Left colon (tissue), 2 donors: ENCODE results near the gene ABLIM3. TPM values are rescaled to one million over a fixed set of nuclear protein-coding genes. Genes with fewer than 3 reads are reported as not detected.

Experiments used
- ATAC-seq: fragments of 200-7000 bp; cut with Tn5 transposase; one replicate; pipeline ENCODE4 v1.9.1; 2020; ENCODE audit warnings: mild to moderate bottlenecking, moderate library complexity
- DNase-seq, 2 donors: peaks; one replicate each; pipeline ENCODE4 v3.0.0-alpha.2; 2020
- intact Hi-C, 2 donors: fragments of 100-400 bp; cut with DNase I in 1 of 2; cut with micrococcal nuclease in 1 of 2; formaldehyde crosslinking; loops; one replicate each; pipeline versions ENCODE4 v1.11.2 to v1.14.0; 2022; cut with DNase I, micrococcal nuclease
- total RNA-seq, 2 donors: library from RNA; stranded (reverse); fragmentation: NEBNext Ultra II Directional; extraction: Animal tissue kit (Norgen Biotek cat#: 25700); gene quantifications; one replicate each; pipeline ENCODE4 v1.2.1, GENCODE V29; 2021
- donor health status: DM: no; HTN: no; CAD: no.
- donor health status: DM: yes; HTN: yes; CAD: no.

The ABLIM3 gene
- total RNA-seq, 2 donors from 2014 or later = 3.4 to 4.3 TPM

DNA sequence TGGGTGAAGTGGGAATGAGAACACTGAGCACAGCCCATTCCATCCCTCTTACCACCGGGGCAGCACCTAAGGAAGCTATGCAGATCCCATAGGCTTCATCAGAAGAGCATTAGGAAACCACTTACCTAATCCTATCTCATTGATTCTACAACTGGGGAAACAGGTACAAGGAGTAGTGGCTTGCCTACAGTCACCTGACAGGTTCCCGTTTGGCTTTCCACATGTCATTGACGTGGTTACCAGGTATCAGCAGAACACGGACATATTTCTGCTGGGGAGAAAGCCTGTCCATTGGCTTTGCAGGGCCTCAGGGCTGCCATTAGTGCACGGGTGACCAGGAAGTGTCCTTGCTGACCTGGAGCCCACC, 141.7 kb downstream of the ABLIM3 start:
- intact Hi-C loops = no loop called here
- no peak for ATAC-seq
- no peak for DNase-seq

- intact Hi-C loops = no loop called here
- DNase-seq (no peak), ATAC-seq (no peak)
Observed at GRCh38 chr5:149283626-149284480, 142.6 kb downstream of the ABLIM3 start.

DNA sequence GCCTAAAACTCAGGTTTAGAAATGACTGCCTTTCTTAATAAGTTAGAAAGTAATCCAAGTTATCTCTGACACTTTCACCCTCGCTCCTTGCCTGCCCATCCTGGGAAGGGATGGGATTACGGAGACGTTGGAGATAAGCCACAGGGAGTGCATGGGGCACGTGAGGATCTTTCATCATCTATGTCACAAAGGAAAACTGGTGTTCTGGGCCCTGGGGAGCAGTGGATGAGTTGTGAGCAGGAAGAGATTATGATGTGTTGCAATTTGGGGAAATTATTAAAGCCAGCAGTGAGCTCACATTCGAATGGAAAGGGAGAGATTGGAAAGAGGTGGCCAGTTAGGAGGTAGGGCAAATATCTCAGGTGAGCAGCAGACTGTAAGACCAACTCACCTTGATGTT, 143.2 kb downstream of the ABLIM3 start:
- ATAC-seq (no peak), DNase-seq (no peak)
- intact Hi-C loops = no loop called here

- ATAC-seq (no peak), DNase-seq (no peak)
- intact Hi-C loops = no loop called here
Observed at GRCh38 chr5:149285153-149285552, 143.9 kb downstream of the ABLIM3 start.

DNA sequence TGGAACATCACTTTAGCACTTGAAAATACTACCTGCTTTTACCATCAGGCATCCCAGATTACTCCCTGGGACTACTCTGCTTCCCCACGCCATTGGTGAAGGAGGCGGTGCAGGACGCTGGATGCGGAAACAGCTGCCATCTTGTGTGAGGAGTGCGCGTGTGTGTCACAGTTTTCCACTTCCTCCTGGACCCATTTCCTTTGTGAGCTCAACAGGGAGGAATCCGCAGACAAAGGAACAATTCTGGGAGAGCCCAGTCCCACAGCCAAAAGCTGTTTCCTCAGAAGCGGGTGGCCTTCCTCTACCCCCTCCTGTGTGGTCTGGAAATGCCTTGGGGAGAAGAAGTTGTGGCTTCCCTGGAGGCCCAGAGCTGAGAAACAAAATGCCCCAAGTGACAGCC, 147.1 kb downstream of the ABLIM3 start:
- ATAC-seq (no peak), DNase-seq (no peak)
- intact Hi-C loops = no loop called here

DNA sequence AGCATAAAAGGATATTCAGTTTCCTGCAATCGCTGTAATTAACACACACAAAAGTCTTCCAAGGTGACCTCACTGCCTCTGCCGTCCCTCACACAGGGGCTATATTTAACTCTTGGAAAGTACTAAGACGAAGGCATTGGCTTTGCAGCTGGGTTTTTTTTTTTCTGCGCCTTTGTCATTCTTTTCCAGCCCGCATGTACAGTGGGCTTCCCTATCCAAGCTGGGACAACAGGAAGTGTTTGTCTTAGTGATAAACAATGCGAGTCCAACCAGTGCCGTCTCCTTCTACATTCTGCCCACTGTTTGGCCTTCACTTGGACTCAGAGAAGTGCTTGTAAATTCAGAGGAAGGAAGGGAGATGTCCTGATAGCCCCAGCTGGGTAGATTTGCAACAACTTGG, 148.0 kb downstream of the ABLIM3 start:
- ATAC-seq (no peak), DNase-seq (no peak)

DNA sequence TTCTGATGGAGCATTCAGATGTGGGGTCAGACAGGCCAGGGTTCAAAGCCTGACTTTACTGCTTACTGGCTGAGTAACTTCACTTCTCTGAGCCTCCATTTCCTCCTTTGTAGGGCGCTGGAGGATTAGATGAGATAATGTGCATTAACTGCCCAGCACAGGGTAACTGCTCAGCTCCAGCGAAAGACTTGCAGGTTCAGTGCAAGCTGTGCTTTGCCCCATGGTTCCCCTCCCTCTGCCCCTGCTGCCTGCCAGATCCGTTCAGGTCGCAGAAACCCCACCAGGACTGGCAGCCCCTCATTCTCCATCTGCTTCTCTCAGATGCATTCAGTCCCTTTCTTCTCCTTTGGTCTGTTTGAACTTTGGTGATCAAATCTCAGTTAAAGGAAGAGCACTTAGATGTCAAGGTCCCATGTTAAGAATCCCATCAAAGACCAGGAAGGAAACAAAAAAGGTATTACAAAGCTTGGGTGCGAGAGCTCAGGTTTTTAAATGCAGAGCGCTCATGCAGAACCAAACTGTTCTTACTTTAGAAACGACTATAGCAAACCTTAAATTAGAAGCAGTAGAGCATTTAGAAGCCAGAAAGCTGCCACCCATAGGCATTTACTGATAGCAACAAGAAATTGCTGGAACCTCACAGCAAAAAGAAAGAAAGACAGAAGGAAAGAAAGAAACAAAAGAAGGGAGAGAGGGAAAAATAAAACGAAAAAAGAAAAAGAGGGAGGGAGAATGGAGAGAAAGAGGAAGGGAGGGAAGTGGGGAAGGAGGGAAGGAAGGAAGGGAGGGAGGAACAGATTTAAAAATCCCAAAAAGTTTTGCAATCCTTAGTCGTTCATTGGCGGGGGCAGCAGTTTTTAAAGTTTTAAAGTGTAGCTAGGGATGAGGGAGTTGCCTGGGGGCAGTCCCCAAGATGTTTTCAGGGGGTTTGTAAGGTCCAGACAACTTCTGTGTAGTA, 153.9 kb downstream of the ABLIM3 start:
- ATAC-seq (no peak), DNase-seq (no peak)
- intact Hi-C loops = no loop called here

More for the DNA sequence above, 148.0 kb downstream of the ABLIM3 start:
- intact Hi-C loops = no loop called here

DNA sequence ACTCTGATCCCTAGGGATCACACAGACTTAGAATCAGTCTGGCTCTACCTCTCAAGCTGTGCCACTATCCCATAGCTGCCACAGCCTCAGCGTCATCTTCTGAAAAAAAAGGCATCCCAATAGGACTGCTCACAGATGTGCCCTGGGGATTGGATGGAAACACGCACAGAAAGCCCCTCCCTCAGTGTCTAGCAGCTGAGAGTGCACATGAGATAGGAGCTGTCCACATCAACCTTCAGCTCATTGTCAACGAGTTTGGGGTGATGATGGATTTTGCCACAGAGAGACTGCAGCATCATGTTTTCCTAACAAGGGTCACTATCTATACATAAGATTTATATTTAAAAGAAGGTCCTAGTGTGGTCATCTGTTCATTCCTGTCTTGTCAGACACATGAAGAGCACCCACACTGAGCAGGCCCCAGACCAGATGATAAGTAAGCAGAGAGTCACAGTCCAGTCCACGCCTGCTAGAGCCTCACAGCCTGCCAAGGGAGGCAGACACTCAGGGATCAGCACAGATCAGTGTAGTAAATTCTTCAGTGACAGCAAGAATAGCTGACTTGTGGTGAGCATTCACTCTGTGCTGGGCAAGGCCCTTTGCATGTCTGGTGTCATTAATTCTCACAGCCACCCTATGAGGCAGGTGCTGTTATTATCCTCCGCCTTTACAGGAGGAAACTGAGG, 156.2 kb downstream of the ABLIM3 start:
- ATAC-seq = no peak
- no peak for DNase-seq
- intact Hi-C loops = no loop called here

DNA sequence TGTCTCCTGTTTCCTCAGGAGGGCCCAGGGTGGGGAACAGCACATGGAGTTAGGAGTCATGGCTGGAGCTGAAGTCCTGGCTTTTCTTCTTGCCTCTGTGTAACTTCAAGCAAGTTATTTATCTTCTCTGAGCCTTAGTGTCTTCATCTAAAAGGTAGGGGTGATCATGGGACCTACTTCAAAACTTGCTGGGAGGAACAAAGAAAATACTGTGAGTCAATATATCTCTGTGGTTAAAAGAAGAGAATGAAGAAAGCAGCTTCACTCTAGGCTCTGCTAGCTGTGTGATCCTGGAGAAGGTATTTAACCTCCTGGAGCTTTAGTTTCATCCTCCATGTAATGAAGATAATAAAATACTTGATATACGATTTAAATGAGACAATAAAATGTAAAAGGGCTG, 156.9 kb downstream of the ABLIM3 start:
- ATAC-seq = no peak
- DNase-seq = no peak

DNA sequence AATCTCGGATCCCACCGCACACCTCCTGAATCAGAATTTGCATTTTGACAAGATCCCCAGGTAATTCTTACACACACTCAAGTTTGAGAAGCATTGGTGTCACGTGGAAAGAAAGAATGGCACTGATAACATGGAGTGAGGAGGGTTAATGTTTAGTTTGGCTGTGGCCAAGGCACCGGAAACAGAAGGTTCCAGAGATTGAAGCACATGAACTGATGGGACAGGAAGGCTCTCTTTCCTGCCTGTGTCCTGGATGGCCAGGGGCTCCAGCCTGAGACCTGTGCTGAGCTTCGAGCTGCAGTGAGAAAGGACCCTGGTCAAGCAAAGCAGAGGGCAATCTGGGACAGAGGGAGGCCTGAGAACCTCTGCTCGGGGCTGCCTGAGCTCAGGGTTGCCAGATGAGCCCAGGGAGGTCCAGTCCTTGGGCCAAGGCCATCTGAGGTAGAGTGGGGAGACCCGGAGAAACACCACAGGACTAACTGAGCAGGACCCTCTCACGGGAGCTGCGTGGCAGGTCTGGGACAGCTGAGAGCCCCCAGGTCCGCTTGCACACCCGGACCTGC, 157.6 kb downstream of the ABLIM3 start:
- intact Hi-C loops = no loop called here
- ATAC-seq (no peak), DNase-seq (no peak)

More for the DNA sequence above, 156.9 kb downstream of the ABLIM3 start:
- intact Hi-C loops = no loop called here

DNA sequence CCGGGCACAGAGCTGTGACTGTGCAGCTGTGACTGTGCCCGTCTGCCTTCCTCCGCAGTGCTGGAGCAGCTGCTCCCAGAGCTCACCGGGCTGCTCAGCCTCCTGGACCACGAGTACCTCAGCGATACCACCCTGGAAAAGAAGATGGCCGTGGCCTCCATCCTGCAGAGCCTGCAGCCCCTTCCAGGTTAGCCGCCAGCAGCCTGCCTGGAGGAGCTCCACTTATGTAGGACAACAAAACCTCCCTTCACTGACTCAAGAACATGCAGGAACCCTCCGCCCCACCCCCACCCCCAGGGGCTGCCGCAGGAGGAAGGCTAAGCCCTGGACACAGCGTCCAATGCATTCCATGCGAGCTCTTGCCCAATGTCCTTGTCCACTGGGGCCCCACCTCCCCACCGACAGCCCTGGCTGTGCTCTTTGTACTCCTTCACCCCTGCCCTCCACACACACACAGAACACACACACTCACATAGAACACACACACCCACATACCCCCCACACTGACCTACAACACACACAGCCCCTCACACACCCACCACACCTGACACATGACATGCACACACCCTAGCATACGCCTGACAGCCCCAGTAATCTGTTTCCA, 158.3 kb downstream of the ABLIM3 start:
- intact Hi-C loops = no loop called here
- no peak for DNase-seq
- no peak for ATAC-seq

- no peak for ATAC-seq
- DNase-seq = no peak
- intact Hi-C loops = no loop called here
Observed at GRCh38 chr5:149300441-149300840, 159.1 kb downstream of the ABLIM3 start.

- no peak for ATAC-seq
- no peak for DNase-seq
- intact Hi-C loops = no loop called here
Observed at GRCh38 chr5:149301049-149301743, 159.9 kb downstream of the ABLIM3 start.

DNA sequence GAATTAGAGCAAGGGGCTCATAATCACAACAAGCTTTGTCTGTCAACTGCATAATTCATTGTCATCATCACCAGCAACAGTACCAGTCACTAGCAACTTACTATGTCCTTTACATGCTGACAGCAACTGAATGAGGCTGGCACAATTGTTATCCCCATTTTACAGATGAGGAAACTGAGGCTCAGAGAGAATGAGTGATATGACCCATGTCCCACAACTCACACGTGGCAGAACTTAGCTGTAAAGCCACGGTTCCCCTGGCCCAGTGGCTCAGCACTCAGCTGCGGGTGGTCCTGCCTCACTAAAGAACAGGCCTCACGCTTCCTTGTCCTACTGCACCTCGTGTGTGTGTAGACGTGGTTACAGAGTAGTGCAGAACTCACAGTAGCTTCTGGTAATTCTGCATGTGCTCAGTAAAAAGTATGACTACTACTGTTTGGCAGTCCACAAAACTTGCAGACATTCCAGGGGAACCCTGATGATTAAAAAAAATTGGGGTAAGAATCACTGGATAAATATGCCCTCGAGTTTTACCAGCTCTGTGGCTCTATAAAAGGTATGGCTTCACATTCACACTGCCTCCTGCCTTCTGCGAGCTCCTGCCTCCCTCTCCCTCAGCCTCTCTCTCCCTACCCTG, 160.6 kb downstream of the ABLIM3 start:
- DNase-seq (no peak), ATAC-seq (no peak)
- intact Hi-C loops = no loop called here

DNA sequence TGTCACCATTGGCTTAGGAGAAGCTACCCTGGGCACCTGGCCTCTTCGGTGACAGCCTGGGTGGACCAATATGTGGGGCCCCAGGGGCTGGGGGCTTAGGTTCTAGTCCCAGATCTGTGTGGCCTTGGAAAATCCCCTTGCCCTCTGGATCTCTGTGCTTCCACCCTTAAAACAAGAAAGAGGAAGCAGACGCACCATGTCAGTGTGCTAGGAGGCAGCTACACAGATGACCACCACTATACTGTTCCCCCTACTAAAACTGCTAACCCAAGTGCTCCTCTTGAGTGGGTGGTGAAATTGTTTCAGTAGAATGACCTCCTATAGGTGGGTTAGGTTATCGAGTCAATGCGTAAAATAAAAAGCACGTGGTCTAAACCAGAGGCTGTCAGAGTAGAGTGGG, 161.3 kb downstream of the ABLIM3 start:
- no peak for ATAC-seq
- intact Hi-C loops = no loop called here
- DNase-seq = no peak

DNA sequence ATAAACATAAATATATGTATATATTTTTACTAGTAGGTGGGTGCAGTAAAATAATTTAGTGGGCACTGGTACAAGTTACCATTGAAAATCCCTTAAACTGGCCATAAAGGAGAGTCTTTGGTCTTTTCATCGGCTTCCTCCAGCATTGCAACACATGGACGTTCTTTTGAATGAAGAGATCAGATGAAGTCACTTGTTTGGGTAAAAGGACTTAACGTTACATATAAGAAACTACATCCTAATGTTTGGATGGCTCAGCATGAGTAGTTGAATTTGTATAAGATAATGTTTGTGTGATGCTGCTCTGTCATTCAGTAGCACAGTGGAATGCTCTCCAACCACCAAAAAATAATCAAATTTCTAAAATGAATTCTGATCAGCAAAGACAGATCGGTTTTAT, 161.9 kb downstream of the ABLIM3 start:
- intact Hi-C loops = no loop called here
- DNase-seq (no peak), ATAC-seq (no peak)

DNA sequence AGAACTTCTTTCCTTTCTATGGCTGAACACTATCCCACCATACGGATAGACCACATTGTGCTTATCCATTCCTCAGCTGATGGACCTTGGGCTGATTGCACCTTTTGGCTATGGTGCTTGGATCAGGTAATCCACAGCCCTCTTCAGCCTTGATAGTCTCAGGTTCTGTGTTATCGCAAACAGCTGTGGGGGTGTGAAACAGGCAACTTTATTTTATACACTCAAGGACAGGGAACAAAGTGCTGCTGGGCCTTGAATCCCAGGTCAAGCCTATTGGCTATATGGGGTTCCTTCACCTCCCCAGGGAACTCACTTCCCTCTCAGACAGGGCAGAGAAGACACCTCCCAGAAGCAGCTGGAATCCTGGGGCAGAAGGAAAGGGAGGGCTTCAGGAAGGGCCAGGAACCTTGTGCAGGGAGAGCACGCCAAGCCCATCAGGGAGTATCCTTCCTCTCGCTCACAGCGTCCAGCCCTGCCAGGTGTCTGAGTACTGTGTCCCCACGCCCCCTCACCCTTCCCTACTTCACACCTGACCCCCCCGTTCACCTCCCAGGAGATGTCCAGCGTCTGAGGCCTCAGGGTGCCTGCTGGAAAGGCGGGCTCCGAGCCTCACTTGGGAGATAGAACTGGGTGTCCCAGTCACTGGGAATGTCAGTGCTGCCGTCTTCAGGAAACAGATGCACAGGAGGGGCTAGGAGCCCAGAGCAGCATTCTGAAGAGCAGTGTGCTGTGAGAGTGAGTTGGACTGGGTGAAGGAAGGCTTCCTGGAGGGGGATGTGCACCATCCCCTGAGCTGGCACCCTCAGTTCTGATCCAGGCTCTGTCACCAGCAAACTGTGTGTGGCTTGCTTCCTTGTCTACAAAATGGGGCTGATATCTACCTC, 163.1 kb downstream of the ABLIM3 start:
- intact Hi-C loops = no loop called here
- ATAC-seq (no peak), DNase-seq (no peak)
